IMR-90 (cell line): ENCODE data around the gene FZD4. TPM values are rescaled to one million over a fixed set of nuclear protein-coding genes. Genes with fewer than 3 reads are reported as not detected.

Experiments used
- ATAC-seq: fragments of 200-7000 bp; cut with Tn5 transposase; 2 replicates; pipeline ENCODE4 v1.9.1; 2020; ENCODE audit warnings: low read depth, mild to moderate bottlenecking, moderate library complexity
- BruUV-seq: library from RNA; stranded (reverse); fragments of 400-500 nt; replicated peaks from 2 replicates; lab custom pipeline; 2021; lab: Mats Ljungman, UMichigan
- CTCF ChIA-PET: fragments of 300-600 bp; formaldehyde crosslinking; extraction: SDS; loops from one replicate; lab custom pipeline; 2021; ENCODE audit warnings: antibody characterized with exemption; lab: Yijun Ruan, JAX
- POLR2A ChIA-PET: fragments of 300-600 bp; sonication (Branson Sonifier 250); formaldehyde crosslinking; loops from one replicate; lab custom pipeline; 2022; ENCODE audit warnings: antibody characterized with exemption; ENCODE audit not compliant: unreplicated experiment; lab: Charles Lee
- DNase-seq: peaks from one replicate; pipeline ENCODE4 v3.0.0; 2013
- H2AFZ ChIP-seq: replicated peaks from 2 replicates; pipeline ENCODE3; 2013; ENCODE audit warnings: low read length, mild to moderate bottlenecking; ENCODE audit not compliant: poor library complexity
- H2AK5ac ChIP-seq: 2 replicates; pipeline ENCODE4 v1.6.1; 2013; ENCODE audit warnings: low read depth, low read length, inconsistent platforms
- H2AK9ac ChIP-seq: replicated peaks from 2 replicates; pipeline ENCODE3; 2013; ENCODE audit warnings: mild to moderate bottlenecking, low read depth, low read length, moderate library complexity; ENCODE audit not compliant: poor library complexity
- H2BK120ac ChIP-seq: 2 replicates; pipeline ENCODE4 v1.6.1; 2013; ENCODE audit warnings: low read depth, low read length, inconsistent platforms
- H2BK15ac ChIP-seq: 3 replicates; pipeline ENCODE4 v1.6.1; 2013; ENCODE audit warnings: low read depth, low read length, inconsistent platforms
- H2BK20ac ChIP-seq: 2 replicates; pipeline ENCODE4 v1.6.1; 2013; ENCODE audit warnings: low read depth, mild to moderate bottlenecking, inconsistent platforms, low read length, moderate library complexity
- H2BK5ac ChIP-seq: 2 replicates; pipeline ENCODE4 v1.6.1; 2013; ENCODE audit warnings: mild to moderate bottlenecking, low read depth, low read length, inconsistent platforms; ENCODE audit not compliant: poor library complexity, severe bottlenecking
- H3K14ac ChIP-seq: replicated peaks from 2 replicates; pipeline ENCODE4 v1.6.1; 2013; ENCODE audit warnings: low read depth, low read length, inconsistent platforms
- H3K18ac ChIP-seq: 2 replicates; pipeline ENCODE4 v1.6.1; 2013; ENCODE audit warnings: low read depth, low read length, control low read depth
- H3K23ac ChIP-seq: 2 replicates; pipeline ENCODE4 v1.6.1; 2013; ENCODE audit warnings: low read depth, low read length, inconsistent platforms
- H3K27ac ChIP-seq: 2 replicates; pipeline ENCODE4 v1.5.1; 2013; ENCODE audit warnings: mild to moderate bottlenecking, control low read depth, low read length; ENCODE audit not compliant: insufficient read depth
- H3K27me3 ChIP-seq: 2 replicates; pipeline ENCODE4 v1.6.1; 2013; ENCODE audit warnings: low read length; ENCODE audit not compliant: control insufficient read depth, insufficient read depth
- H3K36me3 ChIP-seq: 2 replicates; pipeline ENCODE4 v1.6.1; 2013; ENCODE audit warnings: low read length, mixed read lengths; ENCODE audit not compliant: control insufficient read depth, insufficient read depth
- H3K4ac ChIP-seq: 2 replicates; pipeline ENCODE4 v1.6.1; 2013; ENCODE audit warnings: low read depth, low read length, inconsistent platforms
- H3K4me1 ChIP-seq: 2 replicates; pipeline ENCODE4 v1.6.1; 2013; ENCODE audit warnings: low read length, mixed read lengths; ENCODE audit not compliant: control insufficient read depth, insufficient read depth
- H3K4me2 ChIP-seq: 2 replicates; pipeline ENCODE4 v1.6.1; 2013; ENCODE audit warnings: low read depth, mild to moderate bottlenecking, control low read depth, low read length, moderate library complexity
- H3K4me3 ChIP-seq: 2 replicates; pipeline ENCODE4 v1.5.1; 2013; ENCODE audit warnings: low read depth, mild to moderate bottlenecking, control low read depth, low read length, moderate library complexity; ENCODE audit not compliant: insufficient read depth
- H3K56ac ChIP-seq: 2 replicates; pipeline ENCODE4 v1.6.1; 2013; ENCODE audit warnings: low read length, inconsistent platforms; ENCODE audit not compliant: insufficient read depth; ENCODE audit errors: extremely low read depth
- H3K79me1 ChIP-seq, 2 experiments: 2 replicates each; pipeline ENCODE4 v1.6.1; 2013; ENCODE audit warnings: low read length in 2 of 2, inconsistent platforms in 1 of 2, low read depth in 1 of 2
- H3K9ac ChIP-seq: 2 replicates; pipeline ENCODE4 v1.6.1; 2013; ENCODE audit warnings: low read depth, low read length, control low read depth
- H3K9me1 ChIP-seq: 2 replicates; pipeline ENCODE4 v1.6.1; 2013; ENCODE audit warnings: low read length, inconsistent platforms; ENCODE audit not compliant: insufficient read depth
- H3K9me3 ChIP-seq: 2 replicates; pipeline ENCODE4 v1.6.1; 2013; ENCODE audit warnings: low read length; ENCODE audit not compliant: control insufficient read depth, insufficient read depth
- H4K20me1 ChIP-seq: 2 replicates; pipeline ENCODE4 v1.6.1; 2013; ENCODE audit warnings: low read length, inconsistent platforms; ENCODE audit not compliant: insufficient read depth
- H4K5ac ChIP-seq: 2 replicates; pipeline ENCODE4 v1.6.1; 2013; ENCODE audit warnings: mild to moderate bottlenecking, low read depth, low read length, control low read depth
- H4K8ac ChIP-seq, 2 experiments: 2 replicates each; pipeline ENCODE4 v1.6.1; 2013; ENCODE audit warnings: low read depth in 2 of 2, low read length in 2 of 2, control low read depth in 1 of 2, inconsistent platforms in 1 of 2
- H4K91ac ChIP-seq: 2 replicates; pipeline ENCODE4 v1.6.1; 2013; ENCODE audit warnings: low read depth, low read length, inconsistent platforms; ENCODE audit not compliant: insufficient read depth
- BHLHE40 ChIP-seq: fragments of 150-350 bp; IDR thresholded peaks from 2 replicates; pipeline ENCODE4 v1.6.1; 2016; ENCODE audit warnings: mild to moderate bottlenecking, low read depth, low read length
- CEBPB ChIP-seq: IDR thresholded peaks from 2 replicates; pipeline ENCODE4 v1.6.1; 2012; ENCODE audit warnings: low read depth, low read length, improper control_type of control experiment
- CHD1 ChIP-seq: IDR thresholded peaks from 2 replicates; pipeline ENCODE4 v1.6.1; 2012; ENCODE audit warnings: low read depth, low read length, improper control_type of control experiment
- CTCF ChIP-seq: conservative IDR thresholded peaks from 2 replicates; pipeline ENCODE4 v1.5.1; 2012; ENCODE audit warnings: mild to moderate bottlenecking, low read depth, low read length, improper control_type of control experiment
- ELK1 ChIP-seq: fragments of 150-350 bp; IDR thresholded peaks from 2 replicates; pipeline ENCODE4 v1.6.1; 2016; ENCODE audit warnings: low read depth, mild to moderate bottlenecking, low read length, moderate library complexity, borderline replicate concordance
- FOS ChIP-seq: fragments of 150-350 bp; IDR thresholded peaks from 2 replicates; pipeline ENCODE4 v1.6.1; 2016; ENCODE audit warnings: low read depth, low read length
- MAFK ChIP-seq: IDR thresholded peaks from 2 replicates; pipeline ENCODE4 v1.6.1; 2012; ENCODE audit warnings: low read depth, low read length, improper control_type of control experiment
- MAZ ChIP-seq: IDR thresholded peaks from 2 replicates; pipeline ENCODE4 v1.6.1; 2012; ENCODE audit warnings: low read depth, mild to moderate bottlenecking, low read length, improper control_type of control experiment, moderate library complexity, borderline replicate concordance
- MXI1 ChIP-seq: IDR thresholded peaks from 2 replicates; pipeline ENCODE4 v1.6.1; 2012; ENCODE audit warnings: low read depth, mild to moderate bottlenecking, low read length, moderate library complexity, borderline replicate concordance
- NFE2L2 ChIP-seq: fragments of 150-350 bp; IDR thresholded peaks from 2 replicates; pipeline ENCODE4 v1.6.1; 2016; ENCODE audit warnings: low read depth, mild to moderate bottlenecking, low read length
- POLR2A ChIP-seq: IDR thresholded peaks from 2 replicates; pipeline ENCODE4 v1.6.1; 2012; ENCODE audit warnings: mild to moderate bottlenecking, low read depth, low read length
- RAD21 ChIP-seq: IDR thresholded peaks from 2 replicates; pipeline ENCODE4 v1.6.1; 2012; ENCODE audit warnings: low read length, improper control_type of control experiment
- RCOR1 ChIP-seq: IDR thresholded peaks from 2 replicates; pipeline ENCODE4 v1.6.1; 2012; ENCODE audit warnings: mild to moderate bottlenecking, low read length, improper control_type of control experiment; ENCODE audit not compliant: insufficient replicate concordance
- RFX5 ChIP-seq: IDR thresholded peaks from 2 replicates; pipeline ENCODE4 v1.8.0; 2012; ENCODE audit warnings: low read depth, mild to moderate bottlenecking, low read length, moderate library complexity
- SMC3 ChIP-seq: fragments of 150-350 bp; IDR thresholded peaks from 2 replicates; pipeline ENCODE4 v1.6.1; 2016; ENCODE audit warnings: low read depth, mild to moderate bottlenecking, antibody characterized with exemption, low read length, moderate library complexity
- USF2 ChIP-seq: fragments of 150-350 bp; IDR thresholded peaks from 2 replicates; pipeline ENCODE4 v1.6.1; 2017; ENCODE audit warnings: mild to moderate bottlenecking, antibody characterized with exemption, low read length, low read depth
- WGBS, 2 experiments: methylation state at CpG; one replicate each; pipeline versions ENCODE4 v1.1.5 to v1.1.7; 2013; ENCODE audit warnings: missing lambda C conversion rate in 2 of 2; ENCODE audit not compliant: insufficient read length in 1 of 2; ENCODE audit errors: extremely low coverage in 2 of 2; 5-methylcytosine and 5-hydroxymethylcytosine counted together
- dilution Hi-C: fragments of 300-500 bp; cut with HindIII; formaldehyde crosslinking; loops from one replicate; pipeline ENCODE4 v1.14.3; 2018; ENCODE audit warnings: low sequenced_read_pairs; ENCODE audit not compliant: unreplicated experiment
- in situ Hi-C: fragments of 300-500 bp; cut with MboI; formaldehyde crosslinking; loops from 3 replicates; pipeline ENCODE4 v1.14.3; 2019; ENCODE audit warnings: low sequenced_read_pairs, inconsistent platforms, mixed read lengths
- intact Hi-C: fragments of 100-400 bp; cut with micrococcal nuclease; formaldehyde crosslinking; loops from 2 replicates; pipeline ENCODE4 v1.10.0; 2022
- polyA plus RNA-seq, 3 experiments: library from polyadenylated mRNA; depleted of rRNA; stranded (reverse); fragments of >200 nt; gene quantifications; 2 replicates each; pipeline ENCODE4 v1.2.3, GENCODE V29; 2012; ENCODE audit warnings: low replicate concordance in 1 of 3
- total RNA-seq: library from RNA; depleted of rRNA; stranded (reverse); fragments of >200 nt; gene quantifications from 2 replicates; pipeline ENCODE4 v1.2.3, GENCODE V29; 2012

FZD4 gene
- total and polyA plus RNA-seq, 2 of the 4 experiments (the other 2 are of a cell fraction), result 3.7 to 7.7 TPM

- Histone ChIP-seq H3K14ac (no peak overlapping the region), H4K8ac (no peak overlapping the region), H3K27me3 (no peaks in the 10 kb centered on the region), H4K5ac (no peak overlapping the region), H3K9ac (no peak overlapping the region), H3K18ac (no peak overlapping the region), H3K23ac (no peak overlapping the region), H3K9me1 (no peaks in the 10 kb centered on the region), H3K4me2 (no peak overlapping the region), H2AK9ac (no peak overlapping the region), H3K79me1 (no peaks in the 10 kb centered on the region; a peak in 1 of 4 replicates), H3K4me3 (no peak overlapping the region), H3K4ac (no peak overlapping the region), H3K36me3 (no peaks in the 10 kb centered on the region), H2AFZ (no peak overlapping the region), H4K91ac (no peak overlapping the region), H4K20me1 (no peaks in the 10 kb centered on the region), H2BK15ac (no peak overlapping the region), H2BK120ac (no peak overlapping the region), H3K4me1 (peaks cover 3% of the 10 kb centered on the region; the same call in 1 of the 2 replicates), H2BK5ac (no peak overlapping the region), H3K27ac (no peak overlapping the region), H3K56ac (no peak overlapping the region), H3K9me3 (no peaks in the 10 kb centered on the region), H2AK5ac (no peak overlapping the region), H2BK20ac (no peak overlapping the region)
- POLR2A ChIA-PET, result no interaction called here
- CTCF ChIA-PET, result interaction anchor here (0.9 to 1.1 kb wide), 2 partner anchors 33 to 52 kb away, joined by 4 read pairs; partner anchors contain the start of gene FZD4
- intact Hi-C loops, result loop anchor here (5.0 kb wide), 1 partner anchor 315 kb away; no protein-coding TSS in a partner anchor
- DNase-seq (no peak), ATAC-seq (no peak)
- TF ChIP-seq FOS, result no peak
- no peak for TF ChIP-seq USF2
- TF ChIP-seq SMC3, result no peak
- TF ChIP-seq CEBPB, result no peak
- TF ChIP-seq CTCF, result no peak
- no peak for TF ChIP-seq CHD1
- TF ChIP-seq MXI1, result no peak
- no peak for TF ChIP-seq RAD21
- TF ChIP-seq MAZ, result no peak
- TF ChIP-seq MAFK, result no peak
- TF ChIP-seq RFX5, result no peak
- TF ChIP-seq NFE2L2, result no peak
- no peak for TF ChIP-seq BHLHE40
- TF ChIP-seq RCOR1, result no peak
- TF ChIP-seq ELK1, result no peak
- no peak for TF ChIP-seq POLR2A
- in situ Hi-C loops, result loop anchor here (5.0 kb wide), 1 partner anchor 55 kb away; no protein-coding TSS in a partner anchor
- no CpG with 5 or more reads among the region's 1 CpG for WGBS, 2 experiments
- no TSS peak for BruUV-seq
- dilution Hi-C loops, result no loop called here
Measured at GRCh38 chr11:86922225-86922624, 33.0 kb downstream of the FZD4 start.
